Measurements from ENCODE around the gene MRPS6. TPM values are rescaled to one million over a fixed set of nuclear protein-coding genes. Genes with fewer than 3 reads are reported as not detected.

Gene MRPS6
- total and polyA plus RNA-seq, 10 of the 15 experiments (the other 5 are each of a cell fraction or from before 2014, with no cell fraction given) = 32.5 to 232 (median 90.3) TPM

DNA sequence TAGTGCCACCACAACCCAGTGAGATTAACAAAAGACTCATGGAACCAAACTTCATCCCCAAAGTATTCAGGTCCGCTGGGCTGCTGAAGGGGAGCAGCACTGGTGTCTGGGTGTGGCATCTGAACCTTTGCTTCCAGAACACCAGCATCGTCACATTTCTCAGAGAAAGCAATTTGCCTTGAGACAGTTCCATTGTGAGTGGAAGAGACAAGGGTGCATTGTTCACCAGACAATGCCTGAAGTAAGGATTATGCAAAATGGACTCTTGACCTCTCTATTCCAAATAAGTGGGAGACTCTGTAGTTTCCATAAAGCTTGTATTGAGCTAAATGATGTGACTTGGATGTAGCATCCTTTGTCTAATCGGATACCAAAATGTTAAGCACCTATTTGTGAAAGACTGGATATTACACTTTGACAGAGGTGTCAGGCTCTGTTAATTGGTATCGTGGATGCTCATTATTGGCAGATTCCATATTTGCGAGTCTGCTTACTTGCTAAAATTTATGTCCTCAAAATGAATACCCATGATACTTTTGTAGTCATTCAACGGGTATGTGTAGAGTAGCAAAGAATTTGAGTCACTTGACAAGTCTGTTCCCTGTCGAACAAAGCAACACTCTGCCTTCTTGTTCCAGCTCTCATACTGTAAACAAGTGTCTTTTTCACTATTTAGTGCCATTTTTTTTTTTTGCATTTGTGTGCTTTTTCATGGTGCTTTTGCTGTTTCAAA is 75.6 kb downstream of the MRPS6 start:
- DNase-seq (ENCODE audit: low read depth, low spot score) = no peak
- Histone ChIP-seq H3K27ac (ENCODE audit: control insufficient read depth, insufficient read depth) (no peak overlapping the region), H3K4me2 (ENCODE audit: control insufficient read depth, insufficient read depth) (no peak overlapping the region), H4K20me1 (ENCODE audit: control insufficient read depth, insufficient read depth) (no peaks in the 10 kb centered on the region), H3K27me3 (replicated peaks in 1 of 2; ENCODE audit: control insufficient read depth in 2 of 2, insufficient read depth in 2 of 2, low read length in 1 of 2) (no peaks in the 10 kb centered on the region), H3K9me3 (replicated peaks; ENCODE audit: control insufficient read depth, insufficient read depth, low read length) (no peaks in the 10 kb centered on the region; the same call in 2 of the 3 replicates), H3K4me3 (no peak overlapping the region), H3K9ac (ENCODE audit: control insufficient read depth, insufficient read depth, low read length) (no peak overlapping the region), H3K79me2 (ENCODE audit: control insufficient read depth, insufficient read depth, low read length) (no peaks in the 10 kb centered on the region), H3K4me1 (ENCODE audit: control insufficient read depth, insufficient read depth, low read length) (no peaks in the 10 kb centered on the region), H2AFZ (ENCODE audit: control insufficient read depth, low read depth, low read length) (no peak overlapping the region), H3K36me3 (ENCODE audit: control insufficient read depth in 2 of 2, insufficient read depth in 2 of 2, low read length in 1 of 2) (peaks cover under 1 to 2% of the 10 kb centered on the region in 2 experiments; a peak in 1 of 4 replicates)
- ChIA-PET CTCF (interaction anchor here (1.5 kb wide), 1 partner anchor 199 kb away, joined by 3 read pairs; no protein-coding TSS in a partner anchor), SMC1A (ENCODE audit: uncharacterized antibody, unreplicated experiment) (interaction anchor here (0.7 to 1.3 kb wide), 2 partner anchors 14 to 234 kb away, joined by 3 read pairs; no protein-coding TSS in a partner anchor), POLR2A (no interaction called here), RAD21 (ENCODE audit: unreplicated experiment) (no interaction called here)
- ATAC-seq = no peak
- no peak for FAIRE-seq
- in situ Hi-C loops (cut with MboI) = no loop called here
- TF ChIP-seq FOXM1 (IDR thresholded peaks at IDR 0.05; ENCODE audit: low read depth, low read length) = no peak
- TF ChIP-seq NR2F1 (conservative IDR thresholded peaks at IDR 0.05) = no peak
- WGBS (ENCODE audit: insufficient coverage, insufficient replicate concordance, low lambda C conversion rate, missing lambda C conversion rate) = 98% methylated on average over 7 of the region's 7 CpGs
- no TSS peak for BruUV-seq (replicated peaks)
- intact Hi-C loops (cut with micrococcal nuclease; ENCODE audit: unreplicated experiment) = no loop called here

- Histone ChIP-seq H3K27me3 (replicated peaks in 1 of 2; ENCODE audit: control insufficient read depth in 2 of 2, insufficient read depth in 2 of 2, low read length in 1 of 2) (no peaks in the 10 kb centered on the region), H3K4me3 (no peak overlapping the region), H3K36me3 (ENCODE audit: control insufficient read depth in 2 of 2, insufficient read depth in 2 of 2, low read length in 1 of 2) (no peaks in the 10 kb centered on the region), H4K20me1 (ENCODE audit: control insufficient read depth, insufficient read depth) (no peaks in the 10 kb centered on the region), H2AFZ (ENCODE audit: control insufficient read depth, low read depth, low read length) (no peak overlapping the region), H3K4me1 (ENCODE audit: control insufficient read depth, insufficient read depth, low read length) (no peaks in the 10 kb centered on the region), H3K9ac (ENCODE audit: control insufficient read depth, insufficient read depth, low read length) (no peak overlapping the region), H3K9me3 (replicated peaks; ENCODE audit: control insufficient read depth, insufficient read depth, low read length) (no peaks in the 10 kb centered on the region), H3K79me2 (ENCODE audit: control insufficient read depth, insufficient read depth, low read length) (no peaks in the 10 kb centered on the region), H3K27ac (ENCODE audit: control insufficient read depth, insufficient read depth) (no peak overlapping the region), H3K4me2 (ENCODE audit: control insufficient read depth, insufficient read depth) (no peak overlapping the region)
- POLR2A ChIA-PET = no interaction called here
- SMC1A ChIA-PET (ENCODE audit: uncharacterized antibody, unreplicated experiment) = interaction anchor here (0.7 kb wide), 1 partner anchor 204 kb away, joined by 3 read pairs; no protein-coding TSS in a partner anchor
- BruUV-seq (replicated peaks) = no TSS peak
- CTCF ChIA-PET = no interaction called here
- intact Hi-C loops (cut with micrococcal nuclease; ENCODE audit: unreplicated experiment) (no loop called here), in situ Hi-C loops (cut with MboI) (no loop called here)
- no peak for DNase-seq (ENCODE audit: low read depth, low spot score)
- ATAC-seq = no peak
- WGBS (ENCODE audit: insufficient coverage, insufficient replicate concordance, low lambda C conversion rate, missing lambda C conversion rate) = 86% methylated on average over 5 of the region's 5 CpGs
- RAD21 ChIA-PET (ENCODE audit: unreplicated experiment) = no interaction called here
- no peak for FAIRE-seq
- TF ChIP-seq ZZZ3 (IDR thresholded peaks at IDR 0.05; ENCODE audit: control insufficient read depth, insufficient read length, low read depth) (no peak), ELK1 (IDR thresholded peaks at IDR 0.05; ENCODE audit: low read depth, low read length) (no peak), IKZF2 (IDR thresholded peaks at IDR 0.05) (no peak), ZBTB4 (CRISPR knock-in tag; IDR thresholded peaks at IDR 0.05) (no peak), TCF3 (IDR thresholded peaks at IDR 0.05; ENCODE audit: borderline replicate concordance, insufficient read depth, low read depth, low read length) (no peak), ZSCAN29 (IDR thresholded peaks at IDR 0.05) (no peak), DPF2 (IDR thresholded peaks at IDR 0.05) (no peak), EED (IDR thresholded peaks at IDR 0.05; ENCODE audit: low read depth) (no peak), SREBF2 (IDR thresholded peaks at IDR 0.05; ENCODE audit: low read length) (no peak), POLR2A (IDR thresholded peaks at IDR 0.05; ENCODE audit: low read depth, low read length) (no peak), CBX5 (IDR thresholded peaks at IDR 0.05; ENCODE audit: low read depth) (no peak), EP300 (IDR thresholded peaks at IDR 0.05; ENCODE audit: borderline replicate concordance in 1 of 2, control insufficient read depth in 1 of 2, low read depth in 2 of 2, low read length in 2 of 2) (no peak)
Observed at GRCh38 chr21:34152500-34152899, 79.1 kb downstream of the MRPS6 start.

Measured in GM12878 (cell line).